Activated CD8-positive, alpha-beta memory T cell treated with anti-CD3 and anti-CD28 coated beads for 48 hours (primary cell): ENCODE results near the gene LYVE1.
"Not testable (repeated sequence)": the region's sequence is repeated elsewhere in the genome, so short reads cannot be mapped to it uniquely, and the experiment has no call there.

ENCODE experiments used
- DNase-seq, 3 experiments: peaks; one replicate each; pipeline ENCODE4 v3.0.0-alpha.2; 2020; ENCODE audit warnings: low read depth in 2 of 3, low spot score in 2 of 3

The LYVE1 gene, protein sequence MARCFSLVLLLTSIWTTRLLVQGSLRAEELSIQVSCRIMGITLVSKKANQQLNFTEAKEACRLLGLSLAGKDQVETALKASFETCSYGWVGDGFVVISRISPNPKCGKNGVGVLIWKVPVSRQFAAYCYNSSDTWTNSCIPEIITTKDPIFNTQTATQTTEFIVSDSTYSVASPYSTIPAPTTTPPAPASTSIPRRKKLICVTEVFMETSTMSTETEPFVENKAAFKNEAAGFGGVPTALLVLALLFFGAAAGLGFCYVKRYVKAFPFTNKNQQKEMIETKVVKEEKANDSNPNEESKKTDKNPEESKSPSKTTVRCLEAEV

GRCh38 chr11:10568486-10568941 lies at the start of gene LYVE1:
Gene LYVE1 (minus strand): TSS chr11:10568665. CDS start chr11:10568532, 133 bp downstream.
- DNase-seq, result no peak

- DNase-seq, result no peak
These were observed 49.1 kb upstream of the LYVE1 start for GRCh38 chr11:10617551-10617950.

- DNase-seq, result no peak
These were observed 43.8 kb upstream of the LYVE1 start for GRCh38 chr11:10611979-10612862.

DNA sequence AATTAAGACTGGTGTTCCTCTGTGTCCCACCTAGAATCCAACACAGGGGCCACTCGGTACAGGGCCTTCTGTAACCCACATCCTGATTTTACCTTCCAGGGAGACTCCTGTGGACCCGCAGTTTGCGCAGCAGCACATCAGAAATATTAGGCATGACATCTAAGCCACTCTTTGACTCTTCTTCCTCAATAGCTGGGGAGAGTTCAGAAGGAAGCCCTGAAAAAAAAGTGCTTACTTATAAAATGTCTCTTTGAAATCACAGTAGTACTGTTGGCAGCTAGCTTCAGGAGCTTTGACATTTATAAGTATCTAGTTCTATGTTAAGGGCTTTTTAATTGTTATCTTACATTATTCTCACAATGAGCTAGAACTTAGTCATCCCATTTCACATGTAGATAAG lies 41.2 kb upstream of the LYVE1 start:
- no peak for DNase-seq

DNA sequence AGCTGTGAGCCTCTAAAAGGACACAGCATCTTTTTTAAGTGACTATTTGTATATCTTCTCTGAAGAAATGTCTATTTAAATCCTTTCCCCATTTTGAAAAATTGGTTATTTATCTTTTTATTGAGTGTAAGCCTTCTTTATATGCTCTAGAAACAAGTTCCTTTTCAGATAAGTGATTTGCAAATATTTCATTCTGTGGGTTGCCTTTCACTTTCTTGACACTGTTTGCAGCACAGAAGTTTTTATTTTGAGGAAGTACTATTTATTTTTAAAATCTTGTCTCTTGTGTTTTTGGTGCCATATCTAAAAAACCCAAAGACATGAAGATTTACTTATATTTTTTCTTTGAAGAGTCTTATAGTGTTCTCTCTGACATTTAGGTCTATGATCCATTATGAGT lies 40.1 kb upstream of the LYVE1 start:
- no peak for DNase-seq

- DNase-seq, result no peak
These were observed 39.1 kb upstream of the LYVE1 start for GRCh38 chr11:10607462-10608132.

GRCh38 chr11:10606536-10607208 lies 38.2 kb upstream of the LYVE1 start:
- no peak for DNase-seq

- no peak for DNase-seq
These were observed 37.5 kb upstream of the LYVE1 start for GRCh38 chr11:10605941-10606381.

DNA sequence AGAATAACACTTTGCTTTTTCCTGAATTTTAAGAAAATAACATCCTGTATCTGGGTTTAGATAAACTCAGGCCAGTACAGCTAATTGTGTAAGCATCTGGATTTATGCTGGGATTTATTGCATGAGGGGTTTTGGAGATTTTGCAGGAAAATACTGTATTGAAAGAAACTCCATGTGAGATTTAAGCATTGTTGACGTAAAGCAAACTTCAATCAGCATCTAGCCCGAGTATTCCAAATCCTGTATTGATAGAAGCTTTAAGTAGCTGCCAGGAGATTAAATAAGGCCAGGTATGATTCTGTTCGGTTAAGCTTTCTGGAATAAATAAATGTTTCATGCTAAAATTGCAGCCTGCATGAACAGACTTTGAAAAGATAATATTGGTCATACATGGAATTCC lies 36.3 kb upstream of the LYVE1 start:
- DNase-seq, result no peak

DNA sequence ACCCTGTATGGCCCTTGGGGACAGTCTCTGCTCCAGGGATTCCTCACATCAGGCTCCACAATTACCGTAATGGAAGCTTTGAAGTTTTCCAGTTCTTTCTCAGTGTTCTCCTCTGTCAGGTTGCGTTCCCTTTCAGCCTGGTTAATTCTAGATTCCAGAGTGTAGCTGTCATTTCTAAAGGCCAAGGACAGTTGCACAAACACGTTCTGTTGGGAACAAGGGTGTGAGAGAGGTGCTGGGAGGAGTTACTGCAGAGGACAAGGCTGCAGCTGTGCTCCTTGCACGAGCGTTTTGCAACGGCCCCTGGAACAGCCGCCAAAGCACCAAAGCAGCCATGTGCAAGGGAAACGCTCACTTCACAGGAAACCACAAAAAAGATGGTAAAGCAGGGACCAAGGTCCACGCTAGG lies 35.9 kb upstream of the LYVE1 start:
- DNase-seq, result no peak

- no peak for DNase-seq
These were observed 35.3 kb upstream of the LYVE1 start for GRCh38 chr11:10603721-10604297.

GRCh38 chr11:10602945-10603344 lies 34.5 kb upstream of the LYVE1 start:
- no peak for DNase-seq

GRCh38 chr11:10602366-10602765 lies 33.9 kb upstream of the LYVE1 start:
- DNase-seq, result no peak

DNA sequence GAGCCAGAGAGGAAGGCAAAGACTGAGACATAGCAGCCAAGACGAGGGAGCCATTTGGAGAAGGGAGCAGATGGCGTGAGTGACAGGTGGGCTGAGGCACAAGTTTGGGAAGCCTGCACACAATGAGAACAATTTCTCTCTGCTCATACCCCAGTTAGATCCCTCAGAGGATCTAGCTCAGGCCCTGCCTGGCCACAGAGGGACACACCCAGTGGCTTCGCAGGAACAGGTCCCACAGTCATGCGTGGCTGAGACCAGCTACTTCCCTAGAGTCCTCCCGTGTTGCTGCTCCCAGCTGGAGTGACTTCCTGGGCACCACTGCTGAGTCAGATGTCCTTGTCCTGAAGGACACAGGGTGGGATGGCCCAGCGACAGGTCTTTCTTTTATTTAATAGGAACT lies 33.4 kb upstream of the LYVE1 start:
- DNase-seq, result no peak

DNA sequence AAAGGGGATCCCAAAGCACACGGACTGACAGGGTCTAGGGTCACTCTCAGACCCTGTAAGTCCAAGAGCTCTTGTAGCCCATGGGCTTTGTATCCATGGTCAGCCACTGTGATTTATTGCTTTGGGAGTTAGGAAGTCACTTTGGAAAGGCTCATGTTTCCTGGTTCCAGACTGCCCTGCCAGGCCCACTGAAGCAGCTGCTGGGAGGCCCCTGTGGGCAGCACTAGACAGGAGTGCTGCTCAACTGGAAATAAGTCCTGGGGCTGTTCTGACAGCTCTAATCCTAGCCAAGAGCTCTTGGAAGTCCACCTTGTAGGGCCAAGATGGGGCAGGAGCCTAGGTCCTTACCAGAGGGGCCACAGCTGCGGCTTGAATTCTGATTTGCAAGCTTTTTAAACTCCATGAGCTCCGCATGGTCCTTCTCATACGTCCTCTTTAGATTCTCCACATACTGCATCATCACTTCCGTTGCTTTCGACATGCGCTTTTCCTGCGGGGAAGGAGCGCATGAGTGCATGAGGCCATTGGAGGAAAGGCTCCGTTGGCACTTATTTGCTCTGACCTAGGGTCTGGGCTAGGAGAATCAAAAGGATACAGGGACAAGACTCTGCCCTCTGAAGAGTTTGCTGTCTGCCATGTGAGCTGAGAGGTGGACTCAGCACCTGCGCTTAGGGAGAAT lies 32.2 kb upstream of the LYVE1 start:
- DNase-seq, result no peak

GRCh38 chr11:10599388-10600175 lies 31.1 kb upstream of the LYVE1 start:
- DNase-seq, result no peak

DNA sequence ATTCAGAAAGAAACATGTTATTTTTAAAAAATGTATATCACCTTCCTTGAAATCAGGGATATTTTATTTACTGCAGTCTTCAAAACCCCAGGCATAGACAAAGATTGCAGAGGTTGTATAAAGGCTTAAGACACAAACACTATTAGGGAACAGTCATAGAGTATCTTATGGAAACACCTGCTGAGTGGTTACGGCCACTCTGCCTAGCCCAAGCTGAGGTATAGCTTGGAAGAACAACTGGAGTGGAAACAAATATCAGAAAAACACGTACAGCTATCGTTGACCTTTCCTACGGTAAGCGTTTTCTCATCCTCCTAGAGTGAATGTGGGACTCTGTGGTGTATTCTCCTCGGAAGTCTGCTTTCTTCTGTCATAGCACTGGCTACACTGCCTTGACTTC lies 30.4 kb upstream of the LYVE1 start:
- no peak for DNase-seq

DNA sequence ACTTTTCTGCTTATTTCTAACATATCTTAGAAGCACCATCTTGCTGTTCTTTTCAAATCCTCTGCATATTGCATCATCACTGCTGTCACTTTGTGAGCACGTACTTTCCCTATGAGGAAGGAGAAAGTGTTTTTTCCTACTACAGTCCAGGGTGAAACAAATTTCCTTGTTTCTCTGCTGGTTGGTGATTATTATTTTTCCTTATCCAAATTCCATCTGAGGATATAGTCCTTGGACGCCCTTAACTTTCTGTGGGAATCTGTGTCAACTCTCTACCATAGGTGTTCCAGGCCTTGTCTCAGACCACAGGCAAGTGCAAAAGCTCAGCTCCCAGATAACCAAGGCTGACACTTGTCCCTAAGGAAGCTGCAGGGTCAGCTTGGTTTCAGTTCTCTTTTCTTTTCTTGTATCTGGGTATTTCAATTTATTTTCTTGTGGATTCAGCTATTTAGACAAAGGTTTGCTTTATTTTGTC lies 29.4 kb upstream of the LYVE1 start:
- no peak for DNase-seq

GRCh38 chr11:10595840-10596239 lies 27.4 kb upstream of the LYVE1 start:
- not testable (repeated sequence) for DNase-seq
